Muscle of leg (tissue), 11 donors: Measurements from ENCODE around the gene GABRR2. TPM values are rescaled to one million over a fixed set of nuclear protein-coding genes. Genes with fewer than 3 reads are reported as not detected.
"Not testable (repeated sequence)": the region's sequence is repeated elsewhere in the genome, so short reads cannot be mapped to it uniquely, and the experiment has no call there.

ENCODE experiments used
- DNase-seq: peaks from one replicate; pipeline ENCODE4 v3.0.0; 2013
- H3K27ac ChIP-seq: one replicate; pipeline ENCODE4 v1.5.1; 2013; ENCODE audit warnings: mild to moderate bottlenecking, low read length, control low read depth
- H3K27me3 ChIP-seq: one replicate; pipeline ENCODE4 v1.6.1; 2013; ENCODE audit warnings: low read length; ENCODE audit not compliant: control insufficient read depth, insufficient read depth
- H3K36me3 ChIP-seq: one replicate; pipeline ENCODE4 v1.6.1; 2013; ENCODE audit warnings: low read length; ENCODE audit not compliant: control insufficient read depth, insufficient read depth
- H3K4me1 ChIP-seq: one replicate; pipeline ENCODE4 v1.6.1; 2013; ENCODE audit warnings: low read length; ENCODE audit not compliant: control insufficient read depth, insufficient read depth
- H3K4me3 ChIP-seq: one replicate; pipeline ENCODE4 v1.5.1; 2013; ENCODE audit warnings: low read length, control low read depth
- H3K9me3 ChIP-seq: replicated peaks from 2 replicates; pipeline ENCODE4 v1.6.1; 2013; ENCODE audit warnings: low read depth, low read length; ENCODE audit not compliant: control insufficient read depth
- WGBS: methylation state at CpG from one replicate; pipeline ENCODE4 v1.1.5; 2013; ENCODE audit warnings: missing lambda C conversion rate; ENCODE audit not compliant: insufficient coverage; 5-methylcytosine and 5-hydroxymethylcytosine counted together
- polyA plus RNA-seq, 8 donors: library from polyadenylated mRNA; unstranded; fragments of 120-200 nt; gene quantifications; one replicate each; pipeline versions ENCODE4 v1.2.1 to v1.2.3, GENCODE V29; 2013; ENCODE audit warnings: inconsistent platforms in 1 of 8, low replicate concordance in 1 of 8; ENCODE audit not compliant: insufficient read length in 8 of 8, insufficient read depth in 1 of 8
- total RNA-seq: library from RNA; stranded (reverse); fragments of 120-200 nt; gene quantifications from one replicate; pipeline ENCODE4 v1.2.4, GENCODE V29; 2013

GABRR2 gene
- total and polyA plus RNA-seq, 9 donors, result 0.41 to 2.1 (median 0.80) TPM

GRCh38 chr6:89310929-89311328, 4.2 kb downstream of the GABRR2 start:
- H3K9me3 ChIP-seq, result no peaks in the 10 kb centered on the region
- DNase-seq, result peak; percentile 32
- 40% methylated on average over 7 of the region's 11 CpGs for WGBS
- H3K27ac ChIP-seq, result no peak overlapping the region
- H3K27me3 ChIP-seq, result no peaks in the 10 kb centered on the region
- H3K4me1 ChIP-seq, result peaks cover 32% of the 10 kb centered on the region
- H3K4me3 ChIP-seq, result no peak overlapping the region
- peaks cover 3% of the 10 kb centered on the region for H3K36me3 ChIP-seq

- no peak for DNase-seq
- WGBS, result 81% methylated on average over 5 of the region's 9 CpGs
- H3K4me1 ChIP-seq, result peaks cover 28% of the 10 kb centered on the region
- H3K27ac ChIP-seq, result no peak overlapping the region
- H3K4me3 ChIP-seq, result no peak overlapping the region
- no peaks in the 10 kb centered on the region for H3K27me3 ChIP-seq
- H3K9me3 ChIP-seq, result no peaks in the 10 kb centered on the region
- no peaks in the 10 kb centered on the region for H3K36me3 ChIP-seq
Observed at GRCh38 chr6:89308525-89309395, 6.3 kb downstream of the GABRR2 start.

- no CpG with 5 or more reads among the region's 3 CpGs for WGBS
- H3K36me3 ChIP-seq, DNase-seq, H3K4me3 ChIP-seq, H3K27ac ChIP-seq, H3K9me3 ChIP-seq, H3K27me3 ChIP-seq, H3K4me1 ChIP-seq: not testable (repeated sequence)
Observed at GRCh38 chr6:89304517-89304916, 10.6 kb downstream of the GABRR2 start.

- WGBS, result 87% methylated on average over 6 of the region's 10 CpGs
- H3K9me3 ChIP-seq, result no peaks in the 10 kb centered on the region
- H3K27me3 ChIP-seq, result no peaks in the 10 kb centered on the region
- H3K36me3 ChIP-seq, result no peaks in the 10 kb centered on the region
- H3K4me3 ChIP-seq, result no peak overlapping the region
- H3K27ac ChIP-seq, result no peak overlapping the region
- H3K4me1 ChIP-seq, result peaks cover 21% of the 10 kb centered on the region
- DNase-seq, result no peak
Observed at GRCh38 chr6:89302936-89303335, 12.2 kb downstream of the GABRR2 start.

GRCh38 chr6:89302195-89302770, 12.8 kb downstream of the GABRR2 start:
- Histone ChIP-seq H3K9me3 (no peaks in the 10 kb centered on the region), H3K36me3 (no peaks in the 10 kb centered on the region), H3K27ac (no peak overlapping the region), H3K4me3 (no peak overlapping the region), H3K4me1 (peaks cover 26% of the 10 kb centered on the region), H3K27me3 (no peaks in the 10 kb centered on the region)
- no peak for DNase-seq
- WGBS, result 92% methylated on average over 21 of the region's 22 CpGs

- H3K36me3 ChIP-seq, result no peaks in the 10 kb centered on the region
Observed at GRCh38 chr6:89301586-89302194, 13.4 kb downstream of the GABRR2 start.

GRCh38 chr6:89299466-89299850, 15.6 kb downstream of the GABRR2 start:
- Histone ChIP-seq H3K9me3 (no peaks in the 10 kb centered on the region), H3K4me1 (peaks cover 34% of the 10 kb centered on the region), H3K27me3 (no peaks in the 10 kb centered on the region), H3K27ac (peak overlapping the region; percentile 96), H3K4me3 (no peak overlapping the region), H3K36me3 (no peaks in the 10 kb centered on the region)
- WGBS, result 83% methylated on average over 1 of the region's 7 CpGs
- DNase-seq, result peak; percentile 22

More at GRCh38 chr6:89301586-89302194, 13.4 kb downstream of the GABRR2 start:
- Histone ChIP-seq H3K4me3 (no peak overlapping the region), H3K9me3 (no peaks in the 10 kb centered on the region), H3K27me3 (no peaks in the 10 kb centered on the region), H3K27ac (no peak overlapping the region), H3K4me1 (peaks cover 31% of the 10 kb centered on the region)
- no peak for DNase-seq
- 91% methylated on average over 23 of the region's 25 CpGs for WGBS

GRCh38 chr6:89298680-89299465, 16.2 kb downstream of the GABRR2 start:
- H3K4me1 ChIP-seq, result peaks cover 34% of the 10 kb centered on the region
- H3K36me3 ChIP-seq, result no peaks in the 10 kb centered on the region
- H3K4me3 ChIP-seq, result no peak overlapping the region
- DNase-seq, result peak; percentile 80
- H3K27me3 ChIP-seq, result no peaks in the 10 kb centered on the region
- WGBS, result 50% methylated on average over 1 of the region's 4 CpGs
- H3K9me3 ChIP-seq, result no peaks in the 10 kb centered on the region
- peak overlapping the region; percentile 96 for H3K27ac ChIP-seq

GRCh38 chr6:89297695-89298351, 17.3 kb downstream of the GABRR2 start:
- DNase-seq, result peak; percentile 96
- Histone ChIP-seq H3K27ac (peak overlapping the region; percentile 96), H3K36me3 (no peaks in the 10 kb centered on the region), H3K4me3 (no peak overlapping the region), H3K27me3 (no peaks in the 10 kb centered on the region), H3K9me3 (no peaks in the 10 kb centered on the region), H3K4me1 (peaks cover 34% of the 10 kb centered on the region)
- no CpG with 5 or more reads among the region's 12 CpGs for WGBS
